IPS-18a (cell line): ENCODE measurements around the gene B4GALT2.

Experiments used
- H3K27ac ChIP-seq: one replicate; pipeline ENCODE4 v1.5.1; 2013; ENCODE audit warnings: low read length
- H3K27me3 ChIP-seq: one replicate; pipeline ENCODE4 v1.6.1; 2013; ENCODE audit warnings: mild to moderate bottlenecking, low read length; ENCODE audit not compliant: control insufficient read depth, insufficient read depth
- H3K36me3 ChIP-seq: one replicate; pipeline ENCODE4 v1.6.1; 2013; ENCODE audit warnings: low read depth, low read length; ENCODE audit not compliant: control insufficient read depth
- H3K4me1 ChIP-seq: one replicate; pipeline ENCODE4 v1.6.1; 2013; ENCODE audit warnings: low read depth, low read length; ENCODE audit not compliant: control insufficient read depth
- H3K4me3 ChIP-seq: one replicate; pipeline ENCODE4 v1.5.1; 2013; ENCODE audit warnings: low read length
- H3K9ac ChIP-seq: one replicate; pipeline ENCODE4 v1.6.1; 2013; ENCODE audit warnings: mild to moderate bottlenecking, low read length, moderate library complexity
- H3K9me3 ChIP-seq: one replicate; pipeline ENCODE4 v1.6.1; 2013; ENCODE audit warnings: low read depth, low read length; ENCODE audit not compliant: control insufficient read depth

The B4GALT2 gene

DNA sequence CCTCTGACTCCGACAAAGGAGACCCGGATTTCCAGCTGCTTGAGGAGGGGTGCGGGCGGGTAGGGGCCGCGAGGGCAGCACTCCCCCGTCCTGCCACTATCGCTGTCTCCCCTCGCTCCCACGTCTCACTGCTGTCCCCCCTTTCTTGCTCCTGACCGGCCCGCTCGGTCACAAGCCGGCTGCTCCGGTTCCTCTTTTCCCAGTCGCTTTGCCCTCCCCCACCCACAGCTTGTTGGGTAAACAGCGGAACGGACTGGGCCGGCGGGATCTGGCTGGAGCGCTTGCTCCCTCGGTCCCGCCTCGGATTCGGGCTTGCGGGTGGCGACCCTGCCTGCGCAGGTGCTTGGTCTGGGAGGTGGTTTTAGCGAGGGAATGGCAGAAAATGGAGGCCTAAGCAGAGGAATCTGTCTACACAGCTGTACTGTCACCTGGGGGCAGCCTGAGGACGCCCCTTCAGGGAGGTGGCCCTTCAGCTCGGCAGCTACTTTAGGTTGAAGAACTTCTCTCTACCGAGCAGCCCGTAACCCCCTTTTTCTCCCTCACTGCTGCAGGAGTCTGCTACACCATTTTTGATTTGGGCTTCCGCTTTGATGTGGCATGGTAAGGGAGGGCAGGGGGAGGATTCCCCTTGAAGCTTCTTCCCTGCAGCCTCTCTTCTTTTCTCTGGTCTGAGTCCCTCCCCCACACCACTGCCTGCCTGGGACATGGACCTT is 3.6 kb upstream of the B4GALT2 start:
- Histone ChIP-seq H3K27me3 (no peaks in the 10 kb centered on the region), H3K9me3 (no peaks in the 10 kb centered on the region), H3K4me3 (peak overlapping the region; percentile 86), H3K4me1 (peaks cover 17% of the 10 kb centered on the region), H3K27ac (no peak overlapping the region), H3K9ac (peak overlapping the region; percentile 77), H3K36me3 (peaks cover 33% of the 10 kb centered on the region)

DNA sequence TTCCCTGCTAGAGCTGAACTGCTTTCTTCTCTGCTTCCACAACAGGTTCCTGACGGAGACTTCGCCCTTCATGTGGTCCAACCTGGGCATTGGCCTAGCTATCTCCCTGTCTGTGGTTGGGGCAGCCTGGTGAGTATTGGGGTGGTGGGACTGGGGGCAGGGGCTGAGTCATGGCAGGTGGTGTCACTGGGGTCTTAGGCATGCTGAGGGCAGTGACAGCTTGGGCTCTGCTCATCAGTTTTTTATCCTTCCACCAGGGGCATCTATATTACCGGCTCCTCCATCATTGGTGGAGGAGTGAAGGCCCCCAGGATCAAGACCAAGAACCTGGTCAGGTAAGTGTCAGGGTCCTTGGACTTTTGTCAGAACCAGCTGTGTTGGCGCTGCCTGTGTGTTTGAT is 3.0 kb upstream of the B4GALT2 start:
- Histone ChIP-seq H3K4me3 (peak overlapping the region; percentile 86), H3K36me3 (peaks cover 33% of the 10 kb centered on the region), H3K4me1 (peaks cover 17% of the 10 kb centered on the region)

DNA sequence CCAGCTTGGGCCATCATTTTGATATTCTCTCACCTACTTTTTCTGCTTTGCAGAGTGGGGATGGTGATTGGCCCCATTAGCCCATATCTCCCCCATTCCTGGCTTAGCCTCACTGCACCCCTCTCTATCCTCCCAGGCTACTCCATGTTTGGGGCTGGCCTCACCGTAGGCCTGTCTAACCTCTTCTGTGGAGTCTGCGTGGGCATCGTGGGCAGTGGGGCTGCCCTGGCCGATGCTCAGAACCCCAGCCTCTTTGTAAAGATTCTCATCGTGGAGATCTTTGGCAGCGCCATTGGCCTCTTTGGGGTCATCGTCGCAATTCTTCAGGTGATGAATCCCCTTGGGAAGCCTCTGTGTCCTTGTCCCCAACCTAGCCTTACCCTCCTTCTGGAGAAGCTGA is 2.1 kb upstream of the B4GALT2 start:
- Histone ChIP-seq H3K4me1 (peaks cover 17% of the 10 kb centered on the region), H3K27ac (no peak overlapping the region), H3K9me3 (no peaks in the 10 kb centered on the region), H3K4me3 (no peak overlapping the region), H3K9ac (no peak overlapping the region), H3K36me3 (peaks cover 29% of the 10 kb centered on the region), H3K27me3 (no peaks in the 10 kb centered on the region)

More for the DNA sequence above, 3.0 kb upstream of the B4GALT2 start:
- Histone ChIP-seq H3K27me3 (no peaks in the 10 kb centered on the region), H3K9ac (no peak overlapping the region), H3K9me3 (no peaks in the 10 kb centered on the region), H3K27ac (no peak overlapping the region)

DNA sequence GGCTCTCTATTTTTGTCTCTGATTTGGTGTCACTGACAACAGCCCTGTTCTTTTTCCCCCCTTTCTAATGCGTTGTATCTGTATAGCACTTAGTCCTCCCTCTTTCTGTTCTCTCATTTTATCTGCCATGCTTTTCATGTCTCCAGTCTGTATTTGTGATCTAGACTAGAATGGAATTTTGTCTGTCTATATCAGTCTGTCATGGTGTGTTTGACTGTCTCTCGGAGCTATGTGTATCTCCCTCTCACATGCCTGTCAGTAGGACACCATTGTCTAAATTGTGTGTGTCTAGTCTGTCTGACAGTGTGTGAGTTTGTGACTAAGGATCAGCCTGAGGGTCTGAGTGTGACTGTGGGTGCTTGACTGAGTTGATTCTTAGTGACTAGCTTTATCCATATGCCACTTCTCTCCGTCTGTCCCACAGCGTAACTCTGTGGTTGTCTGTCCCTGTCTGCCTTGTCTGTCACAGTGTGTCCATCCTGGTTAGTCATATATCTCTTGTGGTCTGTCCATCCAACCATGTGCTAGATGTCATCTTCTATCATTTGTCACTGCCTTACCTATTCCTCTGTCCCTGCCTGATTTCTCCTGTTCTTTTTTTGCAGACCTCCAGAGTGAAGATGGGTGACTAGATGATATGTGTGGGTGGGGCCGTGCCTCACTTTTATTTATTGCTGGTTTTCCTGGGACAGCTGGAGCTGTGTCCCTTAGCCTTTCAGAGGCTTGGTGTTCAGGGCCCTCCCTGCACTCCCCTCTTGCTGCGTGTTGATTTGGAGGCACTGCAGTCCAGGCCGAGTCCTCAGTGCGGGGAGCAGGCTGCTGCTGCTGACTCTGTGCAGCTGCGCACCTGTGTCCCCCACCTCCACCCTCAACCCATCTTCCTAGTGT is 1.4 kb upstream of the B4GALT2 start:
- no peak overlapping the region for H3K27ac ChIP-seq
- peaks cover 22% of the 10 kb centered on the region for H3K36me3 ChIP-seq
- no peaks in the 10 kb centered on the region for H3K9me3 ChIP-seq
- H3K4me1 ChIP-seq, result peaks cover 17% of the 10 kb centered on the region
- H3K27me3 ChIP-seq, result no peaks in the 10 kb centered on the region
- H3K9ac ChIP-seq, result no peak overlapping the region
- H3K4me3 ChIP-seq, result no peak overlapping the region

DNA sequence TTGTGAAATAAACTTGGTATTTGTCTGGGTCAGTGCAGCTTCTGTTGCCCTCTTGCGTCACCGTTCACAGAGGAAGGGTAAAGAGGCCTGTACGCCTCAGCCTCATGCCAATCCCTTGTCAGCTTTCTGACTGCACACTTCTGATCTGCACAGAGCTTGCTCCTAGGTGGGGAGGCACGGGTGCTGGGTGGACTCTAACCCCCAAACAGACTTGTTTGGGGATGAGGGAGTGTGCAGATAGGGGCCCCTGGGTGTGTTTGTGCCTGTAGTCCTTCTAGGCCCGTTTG is 803 bp upstream of the B4GALT2 start:
- peak overlapping the region; percentile 69 for H3K9ac ChIP-seq
- peaks cover 17% of the 10 kb centered on the region for H3K4me1 ChIP-seq
- H3K27ac ChIP-seq, result no peak overlapping the region
- no peaks in the 10 kb centered on the region for H3K9me3 ChIP-seq
- H3K36me3 ChIP-seq, result peaks cover 16% of the 10 kb centered on the region
- no peaks in the 10 kb centered on the region for H3K27me3 ChIP-seq
- peak overlapping the region; percentile 82 for H3K4me3 ChIP-seq

DNA sequence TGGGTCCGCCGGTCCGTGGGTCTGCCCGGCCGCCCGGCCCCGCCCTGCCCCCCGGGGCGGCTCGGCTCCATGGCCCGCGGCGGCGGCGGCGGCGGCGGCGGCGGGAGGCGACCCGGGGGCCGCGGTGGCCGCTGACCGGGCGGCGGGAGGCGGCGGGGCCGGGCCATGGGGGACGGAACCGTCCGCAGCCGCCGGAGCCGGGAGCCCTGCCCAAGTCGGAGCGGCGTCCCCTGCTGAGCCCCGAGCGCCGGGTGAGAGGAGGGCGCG is 184 bp downstream of the B4GALT2 start:
- no peaks in the 10 kb centered on the region for H3K9me3 ChIP-seq
- peaks cover 16% of the 10 kb centered on the region for H3K36me3 ChIP-seq
- no peaks in the 10 kb centered on the region for H3K27me3 ChIP-seq
- H3K4me3 ChIP-seq, result peak overlapping the region; percentile 74
- peaks cover 10% of the 10 kb centered on the region for H3K4me1 ChIP-seq
- peak overlapping the region; percentile 78 for H3K9ac ChIP-seq
- H3K27ac ChIP-seq, result no peak overlapping the region

DNA sequence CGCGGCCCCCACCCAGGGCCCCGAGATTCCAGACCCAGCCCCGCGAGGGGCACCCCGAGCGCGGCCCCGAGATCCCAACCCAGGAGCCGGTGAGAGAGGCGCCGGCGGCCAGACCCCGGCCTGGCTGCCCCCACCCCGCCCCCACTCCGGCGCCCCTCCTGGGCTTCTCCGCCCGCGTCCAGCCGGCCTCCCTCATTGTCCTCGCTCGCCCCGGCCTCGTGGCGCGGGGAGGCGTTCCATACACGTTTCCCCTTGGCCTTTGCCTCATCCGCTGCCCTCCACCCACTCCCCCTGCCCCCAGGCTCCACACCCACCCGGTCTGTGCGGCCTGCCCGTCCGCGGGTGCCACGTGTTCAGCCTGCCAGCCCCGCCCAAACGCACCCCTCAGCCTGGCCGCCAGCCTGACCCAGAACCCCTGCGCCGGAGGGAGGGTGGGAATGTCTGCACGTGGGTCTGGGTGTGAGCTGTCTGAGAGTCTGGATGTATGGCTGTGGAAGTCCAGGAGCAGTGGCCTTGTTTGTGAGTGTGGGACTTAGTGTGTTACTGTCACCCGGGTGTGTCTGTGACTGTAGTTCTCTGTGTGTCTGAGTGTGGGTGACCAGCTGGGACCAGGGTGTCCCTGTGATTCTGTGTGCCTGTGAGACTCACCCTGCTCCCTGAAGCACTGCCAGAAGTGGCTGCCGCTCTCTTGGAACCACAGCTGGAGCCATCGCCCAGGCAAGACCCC is 681 bp downstream of the B4GALT2 start:
- Histone ChIP-seq H3K27me3 (no peaks in the 10 kb centered on the region), H3K36me3 (peaks cover 17% of the 10 kb centered on the region), H3K9ac (peak overlapping the region; percentile 78), H3K4me1 (peaks cover 9% of the 10 kb centered on the region), H3K27ac (no peak overlapping the region), H3K9me3 (no peaks in the 10 kb centered on the region), H3K4me3 (peak overlapping the region; percentile 74)

DNA sequence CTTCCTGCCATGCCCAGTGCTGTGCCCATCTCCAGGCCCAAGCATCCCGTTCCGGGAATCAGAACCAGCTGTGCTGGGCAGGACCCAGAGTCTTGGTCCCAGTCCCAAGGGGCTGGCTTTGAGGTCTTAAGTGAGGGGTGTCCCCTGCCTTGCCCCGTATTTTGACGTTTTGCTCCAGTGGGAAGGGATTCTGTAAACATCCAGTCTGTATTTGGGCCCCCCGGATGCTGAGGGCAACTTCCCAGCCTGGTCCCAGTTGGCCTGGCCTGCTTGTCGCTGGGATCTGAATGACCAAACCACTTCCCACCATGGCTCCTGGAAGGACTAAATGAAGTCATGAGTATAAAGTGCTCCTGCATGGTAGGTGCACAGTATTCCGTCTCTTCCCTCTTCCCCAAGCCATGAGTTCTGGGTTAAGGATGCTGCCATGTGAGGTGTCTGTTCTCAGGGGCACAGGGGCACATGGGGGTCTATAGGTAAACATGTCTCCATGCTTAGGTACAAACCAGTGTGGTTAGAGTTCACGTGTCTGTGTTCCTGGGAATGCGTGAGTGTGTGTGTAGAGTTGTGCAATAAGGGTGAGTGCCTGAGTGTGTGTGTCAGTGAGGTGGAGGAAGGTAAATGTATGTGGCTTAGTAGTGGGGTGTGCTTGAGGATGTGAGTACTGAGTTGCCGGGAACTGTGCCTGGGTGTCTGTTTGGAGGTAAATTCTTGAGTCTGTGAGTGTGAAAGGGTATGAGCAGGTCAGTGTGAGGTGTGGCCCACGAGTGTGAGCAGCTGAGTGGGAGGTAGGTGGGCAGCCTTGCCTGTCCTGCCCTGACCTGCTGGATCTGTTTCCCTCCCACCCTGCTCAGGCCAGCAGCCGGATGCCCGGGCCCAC is 1.5 kb downstream of the B4GALT2 start:
- Histone ChIP-seq H3K4me3 (peak overlapping the region; percentile 74), H3K27ac (no peak overlapping the region), H3K9ac (peak overlapping the region; percentile 78), H3K9me3 (no peaks in the 10 kb centered on the region), H3K36me3 (peaks cover 17% of the 10 kb centered on the region), H3K4me1 (peaks cover 9% of the 10 kb centered on the region), H3K27me3 (no peaks in the 10 kb centered on the region)

DNA sequence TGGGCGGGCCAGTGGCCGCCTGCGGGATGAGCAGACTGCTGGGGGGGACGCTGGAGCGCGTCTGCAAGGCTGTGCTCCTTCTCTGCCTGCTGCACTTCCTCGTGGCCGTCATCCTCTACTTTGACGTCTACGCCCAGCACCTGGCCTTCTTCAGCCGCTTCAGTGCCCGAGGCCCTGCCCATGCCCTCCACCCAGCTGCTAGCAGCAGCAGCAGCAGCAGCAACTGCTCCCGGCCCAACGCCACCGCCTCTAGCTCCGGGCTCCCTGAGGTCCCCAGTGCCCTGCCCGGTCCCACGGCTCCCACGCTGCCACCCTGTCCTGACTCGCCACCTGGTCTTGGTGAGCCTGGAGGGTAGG is 2.1 kb downstream of the B4GALT2 start:
- peaks cover 4% of the 10 kb centered on the region for H3K4me1 ChIP-seq
- no peaks in the 10 kb centered on the region for H3K9me3 ChIP-seq
- no peak overlapping the region for H3K9ac ChIP-seq
- no peak overlapping the region for H3K27ac ChIP-seq
- H3K36me3 ChIP-seq, result peaks cover 17% of the 10 kb centered on the region
- H3K4me3 ChIP-seq, result no peak overlapping the region
- H3K27me3 ChIP-seq, result no peaks in the 10 kb centered on the region

DNA sequence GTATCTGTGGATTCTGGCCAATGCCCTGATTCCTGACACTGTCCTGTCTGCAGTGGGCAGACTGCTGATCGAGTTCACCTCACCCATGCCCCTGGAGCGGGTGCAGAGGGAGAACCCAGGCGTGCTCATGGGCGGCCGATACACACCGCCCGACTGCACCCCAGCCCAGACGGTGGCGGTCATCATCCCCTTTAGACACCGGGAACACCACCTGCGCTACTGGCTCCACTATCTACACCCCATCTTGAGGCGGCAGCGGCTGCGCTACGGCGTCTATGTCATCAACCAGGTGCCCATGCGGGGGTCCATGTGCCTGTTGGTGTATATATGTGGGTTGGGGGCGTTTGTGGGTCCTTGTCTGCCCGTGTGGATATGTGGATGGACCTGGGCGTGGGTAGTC is 2.6 kb downstream of the B4GALT2 start:
- Histone ChIP-seq H3K36me3 (peaks cover 13% of the 10 kb centered on the region), H3K27ac (no peak overlapping the region), H3K4me3 (no peak overlapping the region), H3K4me1 (peaks cover 4% of the 10 kb centered on the region), H3K9me3 (no peaks in the 10 kb centered on the region), H3K9ac (no peak overlapping the region), H3K27me3 (no peaks in the 10 kb centered on the region)

DNA sequence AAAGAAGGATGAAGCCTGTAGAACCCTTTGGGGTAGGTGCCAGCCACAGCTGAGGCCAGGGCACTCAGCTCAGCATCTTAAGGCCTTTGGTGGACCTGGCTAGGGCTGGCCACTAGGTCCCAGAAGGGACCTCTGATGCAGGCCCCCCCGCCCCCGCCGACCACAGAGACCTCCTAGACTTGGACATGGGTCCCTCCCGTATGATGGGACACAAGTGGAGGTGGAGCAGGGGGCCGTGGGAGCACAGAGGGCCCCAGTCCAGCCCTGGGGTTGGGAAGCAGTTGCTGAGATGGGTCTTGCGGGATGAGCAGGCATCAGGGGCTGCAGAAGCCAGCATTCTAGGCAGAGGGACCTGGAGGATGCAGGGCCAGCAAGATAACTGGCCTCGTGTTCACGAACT is 3.2 kb downstream of the B4GALT2 start:
- Histone ChIP-seq H3K9me3 (no peaks in the 10 kb centered on the region), H3K4me1 (peaks cover 4% of the 10 kb centered on the region), H3K27ac (no peak overlapping the region), H3K27me3 (no peaks in the 10 kb centered on the region), H3K36me3 (peaks cover 11% of the 10 kb centered on the region), H3K9ac (no peak overlapping the region), H3K4me3 (no peak overlapping the region)
